Vagina (tissue), 2 donors: ENCODE measurements around the gene NELFA.

Experiments
- CTCF ChIP-seq, 3 experiments: fragments of 450-650 bp in 2 of 3; fragments of 200-600 bp in 1 of 3; sonication (generic) in 1 of 3; IDR thresholded peaks; one replicate each; pipeline ENCODE4 v1.5.1; 2017 to 2019; ENCODE audit warnings: antibody characterized with exemption in 3 of 3, mild to moderate bottlenecking in 2 of 3, moderate library complexity in 2 of 3
- POLR2A ChIP-seq, 2 donors: fragments of 450-650 bp; IDR thresholded peaks; one replicate each; pipeline ENCODE4 v1.6.1; 2017; ENCODE audit warnings: antibody characterized with exemption in 2 of 2, mild to moderate bottlenecking in 2 of 2, moderate library complexity in 2 of 2
- POLR2AphosphoS5 ChIP-seq, 2 donors: sonication (generic); formaldehyde crosslinking; IDR thresholded peaks; one replicate each; pipeline ENCODE4 v1.9.0; 2017; ENCODE audit warnings: antibody characterized with exemption in 2 of 2, mild to moderate bottlenecking in 2 of 2, low read depth in 1 of 2; ENCODE audit not compliant: insufficient read depth in 1 of 2

DNA sequence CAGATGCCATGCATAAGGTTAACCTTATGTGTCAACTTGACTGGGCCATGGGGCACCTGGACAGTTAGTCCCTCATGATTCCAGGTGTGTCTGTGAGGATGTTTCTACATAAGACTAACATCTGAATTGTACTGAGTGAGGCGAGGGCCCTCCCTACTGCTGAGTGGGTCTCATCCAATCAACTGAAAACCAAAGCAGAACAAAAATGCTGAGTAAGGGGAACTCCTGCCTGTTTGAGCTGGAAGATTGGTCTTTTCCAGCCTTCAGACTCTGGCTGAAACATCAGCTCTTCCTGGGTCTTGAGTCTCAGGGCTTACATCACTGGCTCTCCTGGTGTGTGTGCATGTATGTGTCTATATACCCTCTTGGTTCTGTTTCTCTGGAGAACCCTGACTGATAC is 13.8 kb downstream of the NELFA start:
- no peak for TF ChIP-seq POLR2AphosphoS5 (IDR thresholded peaks at IDR 0.05; ENCODE audit: insufficient read depth in 1 of 2, low read depth in 1 of 2)
- no peak for TF ChIP-seq CTCF (IDR thresholded peaks at IDR 0.05)
- no peak for TF ChIP-seq POLR2A (IDR thresholded peaks at IDR 0.05)
